ENCODE results near the gene CGB3.

GRCh38 chr19:48990400-48990799, 33.7 kb downstream of the CGB3 start:
- TF ChIP-seq CTCF (IDR thresholded peaks at IDR 0.05) = no peak
- no peak for TF ChIP-seq EP300 (IDR thresholded peaks at IDR 0.05)

Measured in suprapubic skin (tissue), 3 donors.